Measurements from ENCODE around the gene NRXN3. TPM values are rescaled to one million over a fixed set of nuclear protein-coding genes. Genes with fewer than 3 reads are reported as not detected.

The NRXN3 gene
- total and polyA plus RNA-seq, 7 donors = 0.06 to 0.74 (median 0.15) TPM

GRCh38 chr14:79639613-79640012 lies 1469.4 kb downstream of the NRXN3 start:
- intact Hi-C loops (cut with DNase I) = no loop called here
- ATAC-seq (peak in 3 of 4 donors; percentile 71 to 78 (median 75)), DNase-seq (no peak)
- H3K4me3 ChIP-seq = no peak overlapping the region
- peak overlapping the region; percentile 71 for H3K27ac ChIP-seq
- H3K36me3 ChIP-seq (ENCODE audit: insufficient read depth in 1 of 2, low read depth in 1 of 2) = no peaks in the 10 kb centered on the region
- no peaks in the 10 kb centered on the region for H3K4me1 ChIP-seq
- H3K9me3 ChIP-seq = no peaks in the 10 kb centered on the region
- WGBS, 3 donors = 19 to 26% (median 21%) methylated on average over 3 of the region's 3 CpGs
- no peaks in the 10 kb centered on the region for H3K27me3 ChIP-seq (ENCODE audit: insufficient read depth in 3 of 3, low read length in 2 of 3)
- no peak for TF ChIP-seq CTCF (IDR thresholded peaks at IDR 0.05)

- whole genome bisulfite sequencing, 3 donors = 26 to 38% (median 38%) methylated on average over 4 of the region's 4 CpGs
- DNase-seq = no peak
- ATAC-seq = no peak
- H3K27ac ChIP-seq = no peak overlapping the region
- H3K9me3 ChIP-seq = no peaks in the 10 kb centered on the region
- H3K36me3 ChIP-seq (ENCODE audit: insufficient read depth in 1 of 2, low read depth in 1 of 2) = no peaks in the 10 kb centered on the region
- no peaks in the 10 kb centered on the region for H3K27me3 ChIP-seq (ENCODE audit: insufficient read depth in 3 of 3, low read length in 2 of 3)
- TF ChIP-seq CTCF (IDR thresholded peaks at IDR 0.05) = no peak
- intact Hi-C loops (cut with DNase I) = no loop called here
- H3K4me1 ChIP-seq = no peaks in the 10 kb centered on the region
- H3K4me3 ChIP-seq = no peak overlapping the region
Observed at GRCh38 chr14:79641371-79641770, 1471.2 kb downstream of the NRXN3 start.

GRCh38 chr14:79643132-79643531 lies 1473.0 kb downstream of the NRXN3 start:
- Histone ChIP-seq H3K4me3 (no peak overlapping the region), H3K9me3 (no peaks in the 10 kb centered on the region), H3K4me1 (no peaks in the 10 kb centered on the region), H3K27ac (no peak overlapping the region), H3K36me3 (ENCODE audit: insufficient read depth in 1 of 2, low read depth in 1 of 2) (no peaks in the 10 kb centered on the region), H3K27me3 (ENCODE audit: insufficient read depth in 3 of 3, low read length in 2 of 3) (no peaks in the 10 kb centered on the region)
- intact Hi-C loops (cut with DNase I) = no loop called here
- ATAC-seq (no peak), DNase-seq (no peak)
- 86 to 93% (median 93%) methylated on average over 1 of the region's 1 CpG for WGBS, 3 donors
- no peak for TF ChIP-seq CTCF (IDR thresholded peaks at IDR 0.05)

- Histone ChIP-seq H3K27ac (no peak overlapping the region), H3K36me3 (ENCODE audit: insufficient read depth in 1 of 2, low read depth in 1 of 2) (no peaks in the 10 kb centered on the region), H3K4me1 (no peaks in the 10 kb centered on the region), H3K4me3 (no peak overlapping the region), H3K9me3 (no peaks in the 10 kb centered on the region), H3K27me3 (ENCODE audit: insufficient read depth in 3 of 3, low read length in 2 of 3) (no peaks in the 10 kb centered on the region)
- intact Hi-C loops (cut with DNase I) = no loop called here
- DNase-seq = no peak
- WGBS, 3 donors = 87 to 98% (median 88%) methylated on average over 2 of the region's 2 CpGs
- no peak for ATAC-seq
- no peak for TF ChIP-seq CTCF (IDR thresholded peaks at IDR 0.05)
Observed at GRCh38 chr14:79645753-79646362, 1475.7 kb downstream of the NRXN3 start.

GRCh38 chr14:79649856-79650255 lies 1479.7 kb downstream of the NRXN3 start:
- intact Hi-C loops (cut with DNase I) = loop anchor here in 1 of 2 donors (10.0 kb wide), 1 partner anchor 385 kb away; no protein-coding TSS in a partner anchor
- ATAC-seq = no peak
- no peaks in the 10 kb centered on the region for H3K4me1 ChIP-seq
- H3K9me3 ChIP-seq = no peaks in the 10 kb centered on the region
- DNase-seq = no peak
- no peak overlapping the region for H3K4me3 ChIP-seq
- H3K27me3 ChIP-seq (ENCODE audit: insufficient read depth in 3 of 3, low read length in 2 of 3) = no peaks in the 10 kb centered on the region
- WGBS, 3 donors = 89 to 92% (median 89%) methylated on average over 4 of the region's 4 CpGs
- no peak overlapping the region for H3K27ac ChIP-seq
- TF ChIP-seq CTCF (IDR thresholded peaks at IDR 0.05) = no peak
- H3K36me3 ChIP-seq (ENCODE audit: insufficient read depth in 1 of 2, low read depth in 1 of 2) = no peaks in the 10 kb centered on the region

All from psoas muscle (tissue), 8 donors.